ENCODE measurements around the gene ASPM. TPM values are rescaled to one million over a fixed set of nuclear protein-coding genes. Genes with fewer than 3 reads are reported as not detected.
"Not testable (repeated sequence)": the region's sequence is repeated elsewhere in the genome, so short reads cannot be mapped to it uniquely, and the experiment has no call there.

The ASPM gene
- total RNA-seq, 1 donor: 5.1 TPM

- DNase-seq (ENCODE audit: insufficient read length, low spot score, missing footprints): no peak
- H3K36me3 ChIP-seq (ENCODE audit: insufficient read depth, low read length): no peaks in the 10 kb centered on the region
- no peaks in the 10 kb centered on the region for H3K9me3 ChIP-seq (ENCODE audit: low read depth, low read length)
- no peak overlapping the region for H3K27ac ChIP-seq (ENCODE audit: low read depth, low read length)
- H3K27me3 ChIP-seq (ENCODE audit: insufficient read depth, low read length): no peaks in the 10 kb centered on the region
- H3K4me2 ChIP-seq (ENCODE audit: insufficient read depth, low read length): no peak overlapping the region
- no peaks in the 10 kb centered on the region for H3K79me2 ChIP-seq (ENCODE audit: insufficient read depth, low read length)
- peaks cover 12% of the 10 kb centered on the region for H3K4me1 ChIP-seq (ENCODE audit: insufficient read depth, low read length)
- no peaks in the 10 kb centered on the region for H4K20me1 ChIP-seq (ENCODE audit: insufficient read depth, low read length)
- TF ChIP-seq CTCF (IDR thresholded peaks at IDR 0.05; ENCODE audit: extremely low read depth, low read depth, low read length): no peak
- H2AFZ ChIP-seq (ENCODE audit: low read length): no peak overlapping the region
- no peak overlapping the region for H3K4me3 ChIP-seq (ENCODE audit: insufficient read depth, low read length)
Measured at GRCh38 chr1:197036861-197037260, 109.6 kb downstream of the ASPM start.

GRCh38 chr1:197034631-197035339 lies 111.7 kb downstream of the ASPM start:
- Histone ChIP-seq H3K4me2 (ENCODE audit: insufficient read depth, low read length) (peak overlapping the region; percentile 11), H3K27ac (ENCODE audit: low read depth, low read length) (peak overlapping the region; percentile 47), H2AFZ (ENCODE audit: low read length) (peak overlapping the region; percentile 60), H3K4me1 (ENCODE audit: insufficient read depth, low read length) (peaks cover 12% of the 10 kb centered on the region)
- DNase-seq (ENCODE audit: insufficient read length, low spot score, missing footprints); H3K27me3 ChIP-seq (ENCODE audit: insufficient read depth, low read length); H4K20me1 ChIP-seq (ENCODE audit: insufficient read depth, low read length); H3K9me3 ChIP-seq (ENCODE audit: low read depth, low read length); H3K4me3 ChIP-seq (ENCODE audit: insufficient read depth, low read length); H3K36me3 ChIP-seq (ENCODE audit: insufficient read depth, low read length); H3K79me2 ChIP-seq (ENCODE audit: insufficient read depth, low read length): not testable (repeated sequence)

Other genes with a start within 250 kb of the ASPM start
- not detected in 2 replicates for gene CFHR2, start 202.9 kb downstream of the ASPM start, total RNA-seq
- gene CFHR5, start 169.1 kb downstream of the ASPM start, total RNA-seq: not detected in 2 replicates
- under 0.01 TPM in 1 of 2 replicates, not detected in the other for gene F13B, start 79.4 kb downstream of the ASPM start, total RNA-seq
- 25.9 and 27.9 TPM in 2 replicates for gene ZBTB41, start 54.6 kb upstream of the ASPM start, total RNA-seq
- not detected in 2 replicates for gene CRB1, start 121.6 kb upstream of the ASPM start, total RNA-seq

Measured in osteoblast (primary cell).